MM.1S (cell line): ENCODE data around the gene HEXIM2.

Experiments used
- DNase-seq: peaks from one replicate; pipeline ENCODE4 v3.0.0-alpha.2; 2015
- H2AFZ ChIP-seq: fragments of 300-600 bp; sonication (generic); 2 replicates; pipeline ENCODE4 v1.6.0; 2016; ENCODE audit warnings: antibody characterized with exemption, low read length
- H3F3A ChIP-seq: fragments of 300-600 bp; sonication (generic); 2 replicates; pipeline ENCODE4 v1.6.1; 2016; ENCODE audit warnings: mild to moderate bottlenecking, antibody characterized with exemption, low read length, moderate library complexity, mixed read lengths; ENCODE audit not compliant: insufficient read depth
- H3K27ac ChIP-seq: fragments of 300-600 bp; sonication (generic); 2 replicates; pipeline ENCODE4 v1.5.1; 2016; ENCODE audit warnings: mild to moderate bottlenecking, low read length
- H3K27me3 ChIP-seq: fragments of 300-600 bp; sonication (generic); replicated peaks from 2 replicates; pipeline ENCODE4 v1.6.0; 2016; ENCODE audit warnings: low read length; ENCODE audit not compliant: insufficient read depth
- H3K36me3 ChIP-seq: fragments of 300-600 bp; sonication (generic); replicated peaks from 2 replicates; pipeline ENCODE4 v1.6.1; 2016; ENCODE audit warnings: mild to moderate bottlenecking, low read length, mixed read lengths; ENCODE audit not compliant: insufficient read depth
- H3K4me1 ChIP-seq: fragments of 300-600 bp; sonication (generic); 2 replicates; pipeline ENCODE4 v1.6.1; 2016; ENCODE audit warnings: low read length, mixed read lengths
- H3K4me2 ChIP-seq: fragments of 300-600 bp; sonication (generic); 2 replicates; pipeline ENCODE4 v1.6.0; 2016; ENCODE audit warnings: low read depth, low read length
- H3K4me3 ChIP-seq: fragments of 300-600 bp; sonication (generic); 2 replicates; pipeline ENCODE4 v1.5.1; 2016; ENCODE audit warnings: low read length, mixed read lengths
- H3K79me2 ChIP-seq: fragments of 300-600 bp; sonication (generic); 2 replicates; pipeline ENCODE4 v1.6.1; 2016; ENCODE audit warnings: mixed run types, low read length, mixed read lengths
- H3K9ac ChIP-seq: fragments of 300-600 bp; sonication (generic); 2 replicates; pipeline ENCODE4 v1.6.1; 2016; ENCODE audit warnings: low read length, mixed read lengths
- H3K9me2 ChIP-seq: fragments of 300-600 bp; sonication (generic); replicated peaks from 2 replicates; pipeline ENCODE4 v1.6.1; 2016; ENCODE audit warnings: mild to moderate bottlenecking, low read length, mixed read lengths; ENCODE audit not compliant: insufficient read depth
- H3K9me3 ChIP-seq: fragments of 300-600 bp; sonication (generic); replicated peaks from 2 replicates; pipeline ENCODE4 v1.6.1; 2016; ENCODE audit warnings: mild to moderate bottlenecking, low read length, mixed read lengths; ENCODE audit not compliant: insufficient read depth
- H4K20me1 ChIP-seq: fragments of 300-600 bp; sonication (generic); 2 replicates; pipeline ENCODE4 v1.6.1; 2016; ENCODE audit warnings: mild to moderate bottlenecking, low read length, moderate library complexity, mixed read lengths; ENCODE audit not compliant: insufficient read depth
- CTCF ChIP-seq: fragments of 300-600 bp; sonication (generic); IDR thresholded peaks from 2 replicates; pipeline ENCODE4 v1.5.1; 2016; ENCODE audit warnings: antibody characterized with exemption, low read length, mixed read lengths
- EZH2 ChIP-seq: fragments of 300-600 bp; sonication (generic); optimal IDR thresholded peaks from 2 replicates; pipeline ENCODE3; 2017; ENCODE audit warnings: low read depth, mild to moderate bottlenecking, antibody characterized with exemption, low read length, mixed read lengths
- EZH2phosphoT487 ChIP-seq: fragments of 300-600 bp; sonication (generic); IDR thresholded peaks from 2 replicates; pipeline ENCODE4 v1.6.1; 2018; ENCODE audit warnings: antibody characterized with exemption, low read length

The HEXIM2 gene

DNA sequence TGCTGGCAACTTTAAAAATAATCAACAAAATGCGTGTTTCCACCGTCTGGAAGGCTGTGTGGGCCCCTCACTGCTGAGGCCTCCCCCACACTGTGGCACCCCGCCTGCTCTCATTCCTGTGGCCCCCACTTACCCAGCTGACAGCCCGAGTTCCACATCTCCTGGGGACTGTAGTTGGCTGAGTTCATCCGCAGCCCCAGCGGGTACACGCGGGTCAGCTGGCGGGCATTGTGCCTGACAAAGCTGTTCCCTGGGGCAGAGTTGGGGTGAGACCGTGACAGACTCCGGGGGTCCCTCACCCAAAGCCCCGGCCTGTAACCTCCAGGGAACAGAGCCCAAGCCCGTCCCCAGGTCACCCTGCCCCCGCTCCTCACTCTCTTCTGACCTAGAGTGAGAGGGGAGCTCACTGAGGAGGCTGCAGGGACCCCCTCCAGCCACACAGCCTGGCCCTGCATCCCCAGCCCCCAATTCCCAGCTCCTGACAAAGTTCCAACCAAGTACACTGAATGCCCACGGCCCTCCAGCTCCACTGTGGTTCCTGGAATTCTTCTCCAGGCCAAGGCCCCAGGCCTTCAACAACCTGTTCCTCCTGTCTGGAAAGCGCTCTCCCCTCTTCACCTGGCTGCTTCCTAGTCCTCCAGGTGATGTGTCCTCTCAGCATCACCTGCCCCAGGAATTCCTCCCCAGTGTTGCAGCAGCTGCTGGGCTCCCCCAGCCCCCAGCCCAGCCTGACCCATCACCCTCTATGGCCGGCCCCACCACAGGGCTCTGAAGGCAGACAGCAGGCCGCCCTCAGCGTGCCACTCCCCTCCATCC is 47.4 kb upstream of the HEXIM2 start:
- TF ChIP-seq EZH2phosphoT487 (no peak), EZH2 (no peak), CTCF (no peak)
- no peaks in the 10 kb centered on the region for H3K9me2 ChIP-seq
- H4K20me1 ChIP-seq = no peaks in the 10 kb centered on the region
- no peaks in the 10 kb centered on the region for H3K36me3 ChIP-seq
- no peak overlapping the region for H3K4me2 ChIP-seq
- H3K9me3 ChIP-seq = no peaks in the 10 kb centered on the region
- no peak overlapping the region for H3K9ac ChIP-seq
- no peak overlapping the region for H2AFZ ChIP-seq
- no peaks in the 10 kb centered on the region for H3K4me1 ChIP-seq
- DNase-seq = no peak
- H3K27me3 ChIP-seq = no peaks in the 10 kb centered on the region; the same call in none of the 2 replicates
- H3K79me2 ChIP-seq = no peaks in the 10 kb centered on the region
- no peak overlapping the region for H3K4me3 ChIP-seq
- H3F3A ChIP-seq = no peaks in the 10 kb centered on the region
- no peak overlapping the region for H3K27ac ChIP-seq

DNA sequence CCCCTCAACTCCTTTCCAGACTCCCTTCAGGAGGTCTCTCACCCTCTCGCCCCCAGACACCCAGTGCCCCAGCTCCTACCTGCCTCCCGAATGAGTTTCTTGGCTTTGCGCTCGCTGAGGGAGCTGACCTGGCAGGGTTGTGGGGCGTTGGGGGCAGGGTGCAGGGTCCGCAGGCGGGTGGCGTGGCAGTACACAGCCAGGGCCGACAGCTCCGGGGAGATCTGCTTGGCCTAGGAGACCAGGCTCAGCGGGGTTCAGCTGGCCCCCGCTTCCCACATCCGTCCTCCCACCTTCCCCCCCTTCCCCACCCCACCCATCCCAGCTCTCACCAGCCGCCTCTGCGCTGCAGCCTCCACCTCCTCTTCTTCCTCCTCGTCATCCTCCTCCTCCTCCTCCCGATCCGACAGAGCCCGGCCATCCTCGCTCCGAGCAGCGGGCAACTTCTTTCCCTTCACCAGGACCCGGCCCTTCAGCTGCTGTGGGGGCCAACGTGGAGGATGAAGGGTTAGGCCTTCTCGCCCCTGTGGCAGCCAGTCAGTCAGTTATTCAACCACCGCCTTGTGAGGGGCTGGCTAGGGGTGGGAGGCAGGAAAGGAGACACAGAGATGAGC is 46.6 kb upstream of the HEXIM2 start:
- Histone ChIP-seq H3K79me2 (no peaks in the 10 kb centered on the region), H3K27ac (no peak overlapping the region), H3K9me2 (no peaks in the 10 kb centered on the region), H3K4me1 (no peaks in the 10 kb centered on the region), H3K4me3 (no peak overlapping the region), H4K20me1 (no peaks in the 10 kb centered on the region), H3K9me3 (no peaks in the 10 kb centered on the region), H3K36me3 (no peaks in the 10 kb centered on the region), H3K27me3 (no peaks in the 10 kb centered on the region; the same call in none of the 2 replicates), H3F3A (no peaks in the 10 kb centered on the region), H3K4me2 (no peak overlapping the region), H2AFZ (no peak overlapping the region), H3K9ac (no peak overlapping the region)
- no peak for DNase-seq
- TF ChIP-seq CTCF = no peak
- TF ChIP-seq EZH2 = no peak
- no peak for TF ChIP-seq EZH2phosphoT487

DNA sequence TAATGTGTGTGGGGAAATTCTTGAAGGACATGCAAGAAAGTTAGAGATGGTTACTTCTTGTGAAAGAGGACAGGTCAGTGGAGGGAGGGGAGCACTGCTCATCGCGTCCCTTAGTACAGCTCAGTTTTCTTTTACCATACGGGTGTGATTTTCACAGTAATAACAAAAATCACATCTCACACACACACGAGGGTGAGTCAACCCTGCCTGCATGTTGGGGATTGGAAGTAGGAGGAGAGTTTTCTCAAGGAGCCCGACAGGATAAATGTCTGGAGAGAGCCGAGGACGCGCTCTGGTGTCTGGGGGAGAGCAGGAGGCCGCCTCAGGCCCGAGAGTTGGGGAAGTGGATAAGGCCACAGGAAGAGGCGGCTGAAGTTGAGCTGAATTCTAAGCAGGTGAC is 45.8 kb upstream of the HEXIM2 start:
- no peak for TF ChIP-seq EZH2
- Histone ChIP-seq H2AFZ (no peak overlapping the region), H3F3A (no peaks in the 10 kb centered on the region), H3K9ac (no peak overlapping the region), H4K20me1 (no peaks in the 10 kb centered on the region), H3K9me3 (no peaks in the 10 kb centered on the region), H3K4me3 (no peak overlapping the region), H3K9me2 (no peaks in the 10 kb centered on the region), H3K27ac (no peak overlapping the region), H3K4me2 (no peak overlapping the region), H3K4me1 (no peaks in the 10 kb centered on the region), H3K36me3 (no peaks in the 10 kb centered on the region), H3K27me3 (no peaks in the 10 kb centered on the region; the same call in none of the 2 replicates), H3K79me2 (no peaks in the 10 kb centered on the region)
- no peak for DNase-seq
